K562 (cell line): ENCODE results near the gene RABGAP1L. TPM values are rescaled to one million over a fixed set of nuclear protein-coding genes. Genes with fewer than 3 reads are reported as not detected.

ENCODE experiments used
- ATAC-seq: fragments of 200-7000 bp; cut with Tn5 transposase; 3 replicates; pipeline ENCODE4 v1.9.1; 2020; ENCODE audit warnings: moderate library complexity
- BruUV-seq: library from RNA; stranded (reverse); fragments of 400-500 nt; replicated peaks from 2 replicates; lab custom pipeline; 2021; lab: Mats Ljungman, UMichigan
- CTCF ChIA-PET: fragments of 300-600 bp; formaldehyde crosslinking; extraction: SDS; loops from one replicate; lab custom pipeline; 2021; ENCODE audit warnings: low intra/inter-chr PET ratio; lab: Yijun Ruan, JAX
- POLR2A ChIA-PET: fragments of 300-600, 350-650 bp; sonication (Branson Sonifier 250); formaldehyde crosslinking; extraction: SDS; loops from one replicate; lab custom pipeline; 2021; ENCODE audit warnings: antibody characterized with exemption, inconsistent platforms; lab: Yijun Ruan, JAX
- DNase-seq, 4 experiments: peaks; one replicate each; pipeline versions ENCODE4 v3.0.0 to v3.0.0-alpha.2; 2011 to 2018; ENCODE audit warnings: low spot score in 3 of 4, mixed read lengths in 3 of 4; ENCODE audit errors: extremely low read depth in 1 of 4
- FAIRE-seq: peaks from 2 replicates; lab custom pipeline; 2011; peaks lifted over from hg19 to GRCh38; lab: Jason Lieb, UNC
- H2AFZ ChIP-seq: 2 replicates; pipeline ENCODE4 v1.6.0; 2011; ENCODE audit warnings: low read depth, low read length, control low read depth, inconsistent platforms
- H3K27ac ChIP-seq: fragments of 200-600 bp; 3 replicates; pipeline ENCODE4 v1.8.0; 2011; ENCODE audit warnings: low read depth, mild to moderate bottlenecking, control low read depth, inconsistent platforms, low read length, moderate library complexity, mixed read lengths; ENCODE audit errors: extremely low read depth
- H3K27me3 ChIP-seq, 2 experiments: fragments of 300-600 bp in 1 of 2; 2 replicates in 1 of 2; 3 replicates in 1 of 2; pipeline versions ENCODE4 v1.6.0 to v1.8.0; 2011; ENCODE audit warnings: inconsistent platforms in 2 of 2, low read length in 2 of 2, mild to moderate bottlenecking in 1 of 2, mixed read lengths in 1 of 2, moderate library complexity in 1 of 2; ENCODE audit not compliant: control insufficient read depth in 2 of 2, insufficient read depth in 2 of 2
- H3K36me3 ChIP-seq: fragments of 300-600 bp; 3 replicates; pipeline ENCODE4 v1.8.0; 2011; ENCODE audit warnings: mild to moderate bottlenecking, low read length, inconsistent platforms; ENCODE audit not compliant: control insufficient read depth, insufficient read depth
- H3K4me1 ChIP-seq, 2 experiments: fragments of 200-600 bp in 1 of 2; replicated peaks in 1 of 2; 2 replicates in 1 of 2; 3 replicates in 1 of 2; pipeline versions ENCODE4 v1.5.1 to v1.8.0; 2011; ENCODE audit warnings: inconsistent platforms in 2 of 2, low read length in 2 of 2, mild to moderate bottlenecking in 1 of 2, mixed read lengths in 1 of 2, moderate library complexity in 1 of 2; ENCODE audit not compliant: control insufficient read depth in 2 of 2, insufficient read depth in 2 of 2
- H3K4me2 ChIP-seq: 2 replicates; pipeline ENCODE4 v1.6.1; 2011; ENCODE audit warnings: low read length, control low read depth, inconsistent platforms, mixed read lengths; ENCODE audit not compliant: insufficient read depth
- H3K4me3 ChIP-seq: fragments of 200-600 bp; sonication (generic), shearing (Covaris generic); 2 replicates; pipeline ENCODE4 v1.5.1; 2016; ENCODE audit warnings: control low read depth, inconsistent platforms
- H3K79me2 ChIP-seq: fragments of 200-600 bp; 3 replicates; pipeline ENCODE4 v1.8.0; 2011; ENCODE audit warnings: low read length, inconsistent platforms; ENCODE audit not compliant: control insufficient read depth, insufficient read depth
- H3K9ac ChIP-seq, 2 experiments: 2 replicates each; pipeline versions ENCODE4 v1.6.0 to v1.6.1; 2011; ENCODE audit warnings: low read depth in 2 of 2, low read length in 2 of 2, control low read depth in 1 of 2, inconsistent platforms in 1 of 2, mild to moderate bottlenecking in 1 of 2, mixed read lengths in 1 of 2; ENCODE audit not compliant: insufficient read depth in 1 of 2
- H3K9me1 ChIP-seq: one replicate; pipeline ENCODE4 v1.6.0; 2011; ENCODE audit warnings: inconsistent platforms, mild to moderate bottlenecking, low read length, moderate library complexity; ENCODE audit not compliant: control insufficient read depth, insufficient read depth
- H3K9me3 ChIP-seq: replicated peaks from 2 replicates; pipeline ENCODE4 v1.5.1; 2011; ENCODE audit warnings: low read depth, low read length, inconsistent platforms; ENCODE audit not compliant: control insufficient read depth, insufficient read depth
- H4K20me1 ChIP-seq: replicated peaks from 2 replicates; pipeline ENCODE4 v1.6.1; 2011; ENCODE audit warnings: low read length, inconsistent platforms, mixed read lengths; ENCODE audit not compliant: control insufficient read depth, insufficient read depth
- TAF7 ChIP-seq: fragments of 450-650 bp; IDR thresholded peaks from 2 replicates; pipeline ENCODE4 v1.6.1; 2016; ENCODE audit warnings: missing genetic modification characterization, missing compliant biosample characterization
- ZNF311 ChIP-seq: fragments of 250-450 bp; sonication (Bioruptor Pico); IDR thresholded peaks from 2 replicates; pipeline ENCODE4 v1.4.0; 2020; ENCODE audit warnings: mild to moderate bottlenecking, moderate library complexity
- WGBS: fragments of 100-300 bp; shearing (Covaris generic); methylation state at CpG from one replicate; pipeline ENCODE4 v1.1.6; 2016; ENCODE audit warnings: low coverage, mixed read lengths; ENCODE audit not compliant: insufficient coverage; ENCODE audit errors: missing lambda C conversion rate; 5-methylcytosine and 5-hydroxymethylcytosine counted together
- in situ Hi-C: fragments of 300-500 bp; cut with MboI; formaldehyde crosslinking; loops from 4 replicates; pipeline ENCODE4 v1.15.0; 2018; ENCODE audit warnings: inconsistent platforms, mixed read lengths
- intact Hi-C: fragments of 100-400 bp; cut with micrococcal nuclease; formaldehyde crosslinking; loops from 2 replicates; pipeline ENCODE4 v1.14.2; 2022
- polyA plus RNA-seq, 8 experiments: library from polyadenylated mRNA; depleted of rRNA in 4 of 8; stranded (reverse) in 5 of 8; unstranded in 3 of 8; fragments of >200 nt; fragmentation: Nextera tagmentation in 2 of 8; fragmentation: Illumina TruSeq in 1 of 8; extraction: Ambion mirVana in 2 of 8; extraction: Trizol in 1 of 8; gene quantifications; 2 replicates each; pipeline versions ENCODE4 v1.2.1 to v1.2.3, GENCODE V29; 2011 to 2014; ENCODE audit warnings: inconsistent platforms in 1 of 8, missing spikeins in 1 of 8
- total RNA-seq, 7 experiments: library from RNA; depleted of rRNA in 6 of 7; stranded (reverse); fragments of >200 nt in 6 of 7; fragmentation: Illumina TruSeq in 2 of 7; extraction: Trizol in 2 of 7; gene quantifications; 2 replicates each; pipeline versions ENCODE4 v1.2.1 to v1.2.3, GENCODE V29; 2011 to 2021; ENCODE audit warnings: low replicate concordance in 1 of 7
- TF ChIP-seq, protein P1 (sequence below): sonication (generic); formaldehyde crosslinking; IDR thresholded peaks from 2 replicates; pipeline ENCODE4 v1.8.1; 2022; ENCODE audit warnings: missing genetic modification reagents
- TF ChIP-seq, protein P2 (sequence below): fragments of 450-650 bp; IDR thresholded peaks from 2 replicates; pipeline ENCODE4 v1.6.1; 2016; ENCODE audit warnings: missing biosample characterization, missing genetic modification characterization

RABGAP1L gene
- total and polyA plus RNA-seq, 9 of the 15 experiments (the other 6 are each of a cell fraction or from before 2014, with no cell fraction given): 16.5 to 44.9 (median 26.7) TPM

GRCh38 chr1:174219606-174220370 is 60.5 kb downstream of the RABGAP1L start:
- ChIA-PET POLR2A (no interaction called here), CTCF (interaction anchor here (0.6 kb wide), 1 partner anchor 48 kb away, joined by 3 read pairs; no protein-coding TSS in a partner anchor)
- H3K4me2 ChIP-seq: no peak overlapping the region
- no peak overlapping the region for H3K27ac ChIP-seq
- intact Hi-C loops (loop anchor here (5.0 kb wide), 1 partner anchor 797 kb away; no protein-coding TSS in a partner anchor), in situ Hi-C loops (loop anchor here (10.0 kb wide), 1 partner anchor 125 kb away; no protein-coding TSS in a partner anchor)
- ATAC-seq: no peak
- H3K4me1 ChIP-seq: peaks cover 0 to 3% of the 10 kb centered on the region in 2 experiments; a peak in 2 of 5 replicates
- H3K9me3 ChIP-seq: peaks cover 1% of the 10 kb centered on the region; the same call in 1 of the 2 replicates
- no peak overlapping the region for H3K4me3 ChIP-seq
- no peak for DNase-seq
- 92% methylated on average over 4 of the region's 4 CpGs for WGBS
- H3K27me3 ChIP-seq: no peaks in the 10 kb centered on the region
- H3K9ac ChIP-seq: no peak overlapping the region
- no peaks in the 10 kb centered on the region for H3K9me1 ChIP-seq
- H2AFZ ChIP-seq: no peak overlapping the region
- BruUV-seq: no TSS peak
- FAIRE-seq: no peak
- TF ChIP-seq TAF7: no peak
- TF ChIP-seq, protein P1, sequence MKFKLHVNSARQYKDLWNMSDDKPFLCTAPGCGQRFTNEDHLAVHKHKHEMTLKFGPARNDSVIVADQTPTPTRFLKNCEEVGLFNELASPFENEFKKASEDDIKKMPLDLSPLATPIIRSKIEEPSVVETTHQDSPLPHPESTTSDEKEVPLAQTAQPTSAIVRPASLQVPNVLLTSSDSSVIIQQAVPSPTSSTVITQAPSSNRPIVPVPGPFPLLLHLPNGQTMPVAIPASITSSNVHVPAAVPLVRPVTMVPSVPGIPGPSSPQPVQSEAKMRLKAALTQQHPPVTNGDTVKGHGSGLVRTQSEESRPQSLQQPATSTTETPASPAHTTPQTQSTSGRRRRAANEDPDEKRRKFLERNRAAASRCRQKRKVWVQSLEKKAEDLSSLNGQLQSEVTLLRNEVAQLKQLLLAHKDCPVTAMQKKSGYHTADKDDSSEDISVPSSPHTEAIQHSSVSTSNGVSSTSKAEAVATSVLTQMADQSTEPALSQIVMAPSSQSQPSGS (CRISPR knock-in tag): no peak
- TF ChIP-seq ZNF311 (CRISPR knock-in tag): no peak
- TF ChIP-seq, protein P2, sequence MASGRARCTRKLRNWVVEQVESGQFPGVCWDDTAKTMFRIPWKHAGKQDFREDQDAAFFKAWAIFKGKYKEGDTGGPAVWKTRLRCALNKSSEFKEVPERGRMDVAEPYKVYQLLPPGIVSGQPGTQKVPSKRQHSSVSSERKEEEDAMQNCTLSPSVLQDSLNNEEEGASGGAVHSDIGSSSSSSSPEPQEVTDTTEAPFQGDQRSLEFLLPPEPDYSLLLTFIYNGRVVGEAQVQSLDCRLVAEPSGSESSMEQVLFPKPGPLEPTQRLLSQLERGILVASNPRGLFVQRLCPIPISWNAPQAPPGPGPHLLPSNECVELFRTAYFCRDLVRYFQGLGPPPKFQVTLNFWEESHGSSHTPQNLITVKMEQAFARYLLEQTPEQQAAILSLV (tag): no peak
- H3K36me3 ChIP-seq: peaks cover 33% of the 10 kb centered on the region; the same call in 1 of the 3 replicates
- 0 out of 2 replicates have a peak, but pooled peaks cover 7% of the 10 kb centered on the region for H4K20me1 ChIP-seq
- peaks cover 38% of the 10 kb centered on the region for H3K79me2 ChIP-seq
